HCT116 (cell line): ENCODE measurements around the gene LATS1. TPM values are rescaled to one million over a fixed set of nuclear protein-coding genes. Genes with fewer than 3 reads are reported as not detected.

ENCODE experiments used
- ATAC-seq: fragments of 200-7000 bp; cut with Tn5 transposase; 2 replicates; pipeline ENCODE4 v1.9.1; 2020; ENCODE audit warnings: mild to moderate bottlenecking, moderate library complexity
- BruUV-seq: library from RNA; stranded (reverse); fragments of 400-500 nt; replicated peaks from 2 replicates; lab custom pipeline; 2021; lab: Mats Ljungman, UMichigan
- CTCF ChIA-PET: fragments of 300-600 bp; sonication (Branson Sonifier 250); formaldehyde crosslinking; loops from one replicate; lab custom pipeline; 2021; ENCODE audit warnings: antibody characterized with exemption; lab: Charles Lee
- POLR2A ChIA-PET: fragments of 300-600, 350-600 bp; sonication (Branson Sonifier 250); formaldehyde crosslinking; loops from one replicate; lab custom pipeline; 2021; ENCODE audit warnings: antibody characterized with exemption; lab: Charles Lee
- RAD21 ChIA-PET, 2 experiments: fragments of 300-600 bp; sonication (Branson Sonifier 250); formaldehyde crosslinking; loops; one replicate each; lab custom pipeline; 2023; ENCODE audit warnings: low total read pairs in 2 of 2; ENCODE audit not compliant: uncharacterized antibody in 2 of 2, unreplicated experiment in 2 of 2, low non-redundant PET in 1 of 2; lab: Charles Lee
- DNase-seq: peaks from one replicate; pipeline ENCODE4 v3.0.0-alpha.2; 2010; ENCODE audit warnings: low read depth, low spot score
- H2AFZ ChIP-seq: fragments of 200-600 bp; shearing (Covaris generic), sonication (generic); 2 replicates; pipeline ENCODE4 v1.6.1; 2017; ENCODE audit warnings: low read depth, mixed run types, mixed read lengths, antibody characterized with exemption, low read length; ENCODE audit not compliant: poor library complexity, severe bottlenecking
- H3K27ac ChIP-seq: 2 replicates; pipeline ENCODE4 v1.5.1; 2012; ENCODE audit warnings: low read depth, low read length
- H3K27me3 ChIP-seq: fragments of 200-600 bp; sonication (generic); 2 replicates; pipeline ENCODE4 v1.6.1; 2016; ENCODE audit warnings: mixed run types, low read length, mixed read lengths; ENCODE audit not compliant: insufficient read depth
- H3K36me3 ChIP-seq, 2 experiments: fragments of 200-500 bp in 1 of 2; fragments of 200-600 bp in 1 of 2; sonication (Bioruptor generic) in 1 of 2; sonication (generic) in 1 of 2; 2 replicates each; pipeline versions ENCODE4 v1.5.1 to v1.6.1; 2014 to 2016; ENCODE audit warnings: low read length in 2 of 2, inconsistent platforms in 1 of 2, mixed read lengths in 1 of 2, mixed run types in 1 of 2; ENCODE audit not compliant: insufficient read depth in 2 of 2, control insufficient read depth in 1 of 2
- H3K4me1 ChIP-seq, 2 experiments: fragments of 200-600 bp in 1 of 2; sonication (generic) in 1 of 2; 2 replicates each; pipeline versions ENCODE4 v1.5.1 to v1.6.1; 2012 to 2017; ENCODE audit warnings: low read length in 2 of 2, inconsistent platforms in 1 of 2, mild to moderate bottlenecking in 1 of 2, mixed read lengths in 1 of 2, mixed run types in 1 of 2, moderate library complexity in 1 of 2; ENCODE audit not compliant: insufficient read depth in 2 of 2, control insufficient read depth in 1 of 2
- H3K4me2 ChIP-seq: fragments of 200-600 bp; sonication (generic); 2 replicates; pipeline ENCODE4 v1.6.1; 2017; ENCODE audit warnings: mixed run types, low read length, mixed read lengths
- H3K4me3 ChIP-seq, 2 experiments: fragments of 200-600 bp in 1 of 2; sonication (generic) in 1 of 2; replicated peaks in 1 of 2; 2 replicates each; pipeline ENCODE4 v1.5.1; 2011 to 2016; ENCODE audit warnings: low read length in 2 of 2, control low read depth in 1 of 2, low read depth in 1 of 2, mild to moderate bottlenecking in 1 of 2, mixed read lengths in 1 of 2, mixed run types in 1 of 2
- H3K79me2 ChIP-seq: fragments of 200-600 bp; sonication (generic); 2 replicates; pipeline ENCODE4 v1.6.1; 2017; ENCODE audit warnings: mild to moderate bottlenecking, mixed run types, low read length, moderate library complexity, mixed read lengths; ENCODE audit not compliant: insufficient read depth
- H3K9ac ChIP-seq: fragments of 200-600 bp; sonication (generic); 2 replicates; pipeline ENCODE4 v1.6.1; 2016; ENCODE audit warnings: low read length, mixed read lengths
- H3K9me2 ChIP-seq: fragments of 200-600 bp; sonication (generic), shearing (Covaris generic); 2 replicates; pipeline ENCODE4 v1.6.1; 2017; ENCODE audit warnings: mixed run types, mild to moderate bottlenecking, moderate library complexity; ENCODE audit not compliant: insufficient read depth
- H3K9me3 ChIP-seq, 2 experiments: fragments of 200-500 bp in 1 of 2; fragments of 200-600 bp in 1 of 2; sonication (Bioruptor generic) in 1 of 2; sonication (generic) in 1 of 2; 2 replicates each; pipeline ENCODE4 v1.6.1; 2014 to 2017; ENCODE audit warnings: low read length in 2 of 2, mixed read lengths in 2 of 2, inconsistent platforms in 1 of 2, low read depth in 1 of 2, mild to moderate bottlenecking in 1 of 2, mixed run types in 1 of 2, moderate library complexity in 1 of 2; ENCODE audit not compliant: control insufficient read depth in 1 of 2, insufficient read depth in 1 of 2
- H4K20me1 ChIP-seq: fragments of 200-600 bp; sonication (generic), shearing (Covaris generic); 2 replicates; pipeline ENCODE4 v1.6.1; 2017; ENCODE audit warnings: mixed run types, mild to moderate bottlenecking, moderate library complexity; ENCODE audit not compliant: insufficient read depth
- CEBPB ChIP-seq: IDR thresholded peaks from 2 replicates; pipeline ENCODE4 v1.6.1; 2012; ENCODE audit warnings: low read depth
- ELF1 ChIP-seq: IDR thresholded peaks from 2 replicates; pipeline ENCODE4 v1.6.1; 2012; ENCODE audit warnings: low read depth, borderline replicate concordance
- EZH2phosphoT487 ChIP-seq: fragments of 200-600 bp; IDR thresholded peaks from 2 replicates; pipeline ENCODE4 v1.6.1; 2018; ENCODE audit warnings: antibody characterized with exemption, borderline replicate concordance
- JUND ChIP-seq: IDR thresholded peaks from 2 replicates; pipeline ENCODE4 v1.6.1; 2012
- RAD21 ChIP-seq: IDR thresholded peaks from 2 replicates; pipeline ENCODE4 v1.6.1; 2012; ENCODE audit warnings: low read depth, mild to moderate bottlenecking
- SIN3A ChIP-seq: IDR thresholded peaks from 2 replicates; pipeline ENCODE4 v1.6.1; 2012; ENCODE audit warnings: low read depth
- SP1 ChIP-seq: IDR thresholded peaks from 2 replicates; pipeline ENCODE4 v1.6.1; 2012; ENCODE audit warnings: low read depth
- SRF ChIP-seq: IDR thresholded peaks from 2 replicates; pipeline ENCODE4 v1.6.1; 2012; ENCODE audit warnings: low read depth
- TCF7L2 ChIP-seq: IDR thresholded peaks from 2 replicates; pipeline ENCODE4 v1.7.0; 2011; ENCODE audit warnings: borderline replicate concordance, inconsistent platforms; ENCODE audit not compliant: insufficient read depth, insufficient read length; ENCODE audit errors: extremely low read depth
- ZBTB33 ChIP-seq: IDR thresholded peaks from 2 replicates; pipeline ENCODE4 v1.6.1; 2011; ENCODE audit warnings: mild to moderate bottlenecking, low read length, moderate library complexity; ENCODE audit not compliant: insufficient replicate concordance; ENCODE audit errors: extremely low read depth
- intact Hi-C: fragments of 100-400 bp; cut with micrococcal nuclease; formaldehyde crosslinking; loops from 2 replicates; pipeline ENCODE4 v1.10.0; 2022
- total RNA-seq: library from RNA; stranded (reverse); gene quantifications from one replicate; pipeline ENCODE4 v1.2.1, GENCODE V29; 2021; ENCODE audit not compliant: unreplicated experiment

Gene LATS1
- total RNA-seq, 1 experiment from 2014 or later, result 21.6 TPM

GRCh38 chr6:149727793-149728498 is 10.0 kb upstream of the LATS1 start:
- Histone ChIP-seq H3K9me3 (no peaks in the 10 kb centered on the region), H4K20me1 (0 out of 2 replicates have a peak, but pooled peaks cover 5% of the 10 kb centered on the region), H2AFZ (no peak overlapping the region), H3K4me3 (no peak overlapping the region), H3K9ac (no peak overlapping the region), H3K36me3 (peaks cover 31 to 39% of the 10 kb centered on the region in 2 experiments; a peak in 3 of 4 replicates), H3K4me2 (no peak overlapping the region), H3K79me2 (no peaks in the 10 kb centered on the region), H3K9me2 (no peaks in the 10 kb centered on the region), H3K27ac (no peak overlapping the region), H3K4me1 (no peaks in the 10 kb centered on the region), H3K27me3 (no peaks in the 10 kb centered on the region)
- ChIA-PET POLR2A (no interaction called here), RAD21 (no interaction called here), CTCF (no interaction called here)
- TF ChIP-seq SRF (no peak), ELF1 (no peak), SIN3A (no peak), CEBPB (no peak), RAD21 (no peak), TCF7L2 (no peak), ZBTB33 (no peak), SP1 (no peak), JUND (no peak), EZH2phosphoT487 (no peak)
- no peak for ATAC-seq
- BruUV-seq, result no TSS peak
- DNase-seq, result no peak
- intact Hi-C loops, result no loop called here
